NCI-H1694 (cell line): Measurements from ENCODE around the gene CDH23.

Experiments used
- DNase-seq: peaks from one replicate; lab custom pipeline; 2025; lab: John Stamatoyannopoulos, UW

CDH23 gene

GRCh38 chr10:71744897-71745663, 348.4 kb downstream of the CDH23 start:
- DNase-seq = no peak

- DNase-seq = no peak
Observed at GRCh38 chr10:71745664-71746250, 349.0 kb downstream of the CDH23 start.

- DNase-seq = no peak
Observed at GRCh38 chr10:71746344-71747037, 349.8 kb downstream of the CDH23 start.

GRCh38 chr10:71747039-71747531, 350.4 kb downstream of the CDH23 start:
- DNase-seq = no peak

- no peak for DNase-seq
Observed at GRCh38 chr10:71747551-71748523, 351.1 kb downstream of the CDH23 start.

GRCh38 chr10:71748671-71749191, 352.0 kb downstream of the CDH23 start:
- DNase-seq = no peak

- DNase-seq = no peak
Observed at GRCh38 chr10:71749396-71749795, 352.7 kb downstream of the CDH23 start.

- no peak for DNase-seq
Observed at GRCh38 chr10:71750124-71750841, 353.6 kb downstream of the CDH23 start.

- no peak for DNase-seq
Observed at GRCh38 chr10:71750986-71751385, 354.3 kb downstream of the CDH23 start.

- no peak for DNase-seq
Observed at GRCh38 chr10:71751515-71752224, 354.9 kb downstream of the CDH23 start.

GRCh38 chr10:71752391-71753090, 355.8 kb downstream of the CDH23 start:
- DNase-seq = peak; percentile 58

GRCh38 chr10:71753091-71753959, 356.6 kb downstream of the CDH23 start:
- DNase-seq = no peak

GRCh38 chr10:71753960-71754505, 357.3 kb downstream of the CDH23 start:
- DNase-seq = no peak

GRCh38 chr10:71754562-71754961, 357.8 kb downstream of the CDH23 start:
- no peak for DNase-seq

- no peak for DNase-seq
Observed at GRCh38 chr10:71755179-71755879, 358.6 kb downstream of the CDH23 start.

GRCh38 chr10:71756311-71757191, 359.8 kb downstream of the CDH23 start:
- DNase-seq = no peak
